LNCaP clone FGC (cell line): Measurements from ENCODE around the gene TTLL3.
"Not testable (repeated sequence)": the region's sequence is repeated elsewhere in the genome, so short reads cannot be mapped to it uniquely, and the experiment has no call there.

Source experiments
- DNase-seq: peaks from one replicate; pipeline ENCODE4 v3.0.0-alpha.2; 2011; ENCODE audit warnings: low read depth
- H3K4me3 ChIP-seq: 2 replicates; pipeline ENCODE4 v1.5.1; 2011; ENCODE audit warnings: mild to moderate bottlenecking, low read depth, low read length, control low read depth
- CTCF ChIP-seq: IDR thresholded peaks from 2 replicates; pipeline ENCODE4 v1.5.1; 2012; ENCODE audit warnings: mild to moderate bottlenecking; ENCODE audit not compliant: control insufficient read depth, insufficient read depth; ENCODE audit errors: extremely low read depth

The TTLL3 gene

GRCh38 chr3:9837701-9838582, 27.9 kb downstream of the TTLL3 start:
- no peak for DNase-seq
- no peak for TF ChIP-seq CTCF
- no peak overlapping the region for H3K4me3 ChIP-seq

GRCh38 chr3:9838856-9839255, 28.8 kb downstream of the TTLL3 start:
- no peak overlapping the region for H3K4me3 ChIP-seq
- TF ChIP-seq CTCF, result no peak
- no peak for DNase-seq

GRCh38 chr3:9841015-9841414, 31.0 kb downstream of the TTLL3 start:
- no peak overlapping the region for H3K4me3 ChIP-seq

GRCh38 chr3:9843715-9844438, 33.8 kb downstream of the TTLL3 start, which contains the start of gene RPUSD3:
Gene RPUSD3, minus strand, starts transcription at chr3:9844008. Its CDS starts 18 bp downstream, at chr3:9843990.
- DNase-seq, result peak; percentile 87
- TF ChIP-seq CTCF, result no peak
- H3K4me3 ChIP-seq, result peak within 1 kb of the TSS; percentile 77

More at GRCh38 chr3:9841015-9841414, 31.0 kb downstream of the TTLL3 start:
- no peak for DNase-seq
- no peak for TF ChIP-seq CTCF

- no peak overlapping the region for H3K4me3 ChIP-seq
- TF ChIP-seq CTCF, result no peak
- DNase-seq, result no peak
Measured at GRCh38 chr3:9846231-9846630, 36.2 kb downstream of the TTLL3 start.

GRCh38 chr3:9846931-9847488, 36.9 kb downstream of the TTLL3 start:
- H3K4me3 ChIP-seq, result no peak overlapping the region
- no peak for TF ChIP-seq CTCF
- DNase-seq, result no peak

GRCh38 chr3:9847870-9848269, 37.8 kb downstream of the TTLL3 start:
- not testable (repeated sequence) for DNase-seq

More at GRCh38 chr3:9847870-9848269, 37.8 kb downstream of the TTLL3 start:
- not testable (repeated sequence) for H3K4me3 ChIP-seq
